ENCODE measurements around the gene FAM110C.

GRCh38 chr2:23283-23682 lies 23.0 kb downstream of the FAM110C start:
- TF ChIP-seq CTCF (IDR thresholded peaks at IDR 0.05; ENCODE audit: low read depth, low read length, poor library complexity, severe bottlenecking) (no peak), EZH2phosphoT487 (IDR thresholded peaks at IDR 0.05; ENCODE audit: borderline replicate concordance, low read length) (no peak)
